H1 (cell line): Measurements from ENCODE around the gene TSC2. TPM values are rescaled to one million over a fixed set of nuclear protein-coding genes. Genes with fewer than 3 reads are reported as not detected.

Experiments
- CTCF ChIA-PET: fragments of 300-600 bp; sonication (Branson Sonifier 250); formaldehyde crosslinking; loops from one replicate; lab custom pipeline; 2021; ENCODE audit not compliant: partially characterized antibody; lab: Charles Lee
- POLR2A ChIA-PET: fragments of 300-600 bp; sonication (Branson Sonifier 250); formaldehyde crosslinking; loops from one replicate; lab custom pipeline; 2021; ENCODE audit warnings: inconsistent platforms; ENCODE audit not compliant: partially characterized antibody; lab: Charles Lee
- DNase-seq, 2 experiments: peaks; one replicate each; pipeline versions ENCODE4 v3.0.0 to v3.0.0-alpha.2; 2010 to 2022; ENCODE audit warnings: low spot score in 2 of 2, low read depth in 1 of 2, mixed read lengths in 1 of 2
- FAIRE-seq: peaks from 2 replicates; lab custom pipeline; 2011; peaks lifted over from hg19 to GRCh38; lab: Jason Lieb, UNC
- H2AFZ ChIP-seq: 2 replicates; pipeline ENCODE4 v1.8.1; 2012; ENCODE audit warnings: low read length, inconsistent platforms
- H2AK5ac ChIP-seq: 2 replicates; pipeline ENCODE4 v1.6.1; 2013; ENCODE audit warnings: low read depth, low read length
- H2BK120ac ChIP-seq: replicated peaks from 2 replicates; pipeline ENCODE3; 2013; ENCODE audit warnings: low read depth, low read length, inconsistent platforms
- H2BK12ac ChIP-seq: 2 replicates; pipeline ENCODE4 v1.6.1; 2013; ENCODE audit warnings: low read depth, low read length
- H2BK15ac ChIP-seq: 2 replicates; pipeline ENCODE4 v1.6.1; 2013; ENCODE audit warnings: low read length
- H2BK20ac ChIP-seq: 2 replicates; pipeline ENCODE4 v1.6.1; 2013; ENCODE audit warnings: low read length
- H2BK5ac ChIP-seq: 2 replicates; pipeline ENCODE4 v1.6.1; 2013; ENCODE audit warnings: low read depth, low read length
- H3K14ac ChIP-seq: 2 replicates; pipeline ENCODE4 v1.6.1; 2013; ENCODE audit warnings: inconsistent platforms; ENCODE audit not compliant: insufficient read length
- H3K18ac ChIP-seq: 2 replicates; pipeline ENCODE4 v1.6.1; 2013; ENCODE audit warnings: low read length; ENCODE audit errors: extremely low read depth
- H3K23ac ChIP-seq: 2 replicates; pipeline ENCODE4 v1.6.1; 2013; ENCODE audit warnings: inconsistent platforms; ENCODE audit not compliant: insufficient read length
- H3K23me2 ChIP-seq: 2 replicates; pipeline ENCODE4 v1.6.1; 2013; ENCODE audit warnings: low read depth, low read length
- H3K27ac ChIP-seq: 2 replicates; pipeline ENCODE4 v1.6.1; 2011; ENCODE audit warnings: low read depth, low read length, inconsistent platforms
- H3K27me3 ChIP-seq, 4 experiments: replicated peaks in 1 of 4; 1 replicate in 1 of 4; 2 replicates in 3 of 4; pipeline versions ENCODE4 v1.6.1 to v1.8.1; 2011 to 2013; ENCODE audit warnings: low read length in 3 of 4, mild to moderate bottlenecking in 3 of 4, inconsistent platforms in 2 of 4, mixed read lengths in 2 of 4, moderate library complexity in 1 of 4; ENCODE audit not compliant: control insufficient read depth in 3 of 4, insufficient read depth in 3 of 4; ENCODE audit errors: extremely low read depth in 1 of 4
- H3K36me3 ChIP-seq, 4 experiments: 2 replicates each; pipeline versions ENCODE4 v1.6.1 to v1.8.1; 2011 to 2013; ENCODE audit warnings: mild to moderate bottlenecking in 4 of 4, low read length in 3 of 4, moderate library complexity in 2 of 4, control low read depth in 1 of 4, inconsistent platforms in 1 of 4; ENCODE audit not compliant: insufficient read depth in 4 of 4, control insufficient read depth in 2 of 4
- H3K4ac ChIP-seq: replicated peaks from 2 replicates; pipeline ENCODE3; 2013; ENCODE audit warnings: low read length, low read depth, mixed read lengths, inconsistent platforms; ENCODE audit not compliant: insufficient read length
- H3K4me1 ChIP-seq, 4 experiments: replicated peaks in 1 of 4; 1 replicate in 1 of 4; 2 replicates in 3 of 4; pipeline versions ENCODE4 v1.6.1 to v1.8.1; 2011 to 2013; ENCODE audit warnings: low read length in 3 of 4, inconsistent platforms in 2 of 4, mixed read lengths in 1 of 4; ENCODE audit not compliant: insufficient read depth in 4 of 4, control insufficient read depth in 3 of 4
- H3K4me2 ChIP-seq, 2 experiments: 2 replicates each; pipeline versions ENCODE4 v1.6.1 to v1.8.1; 2011 to 2013; ENCODE audit warnings: low read depth in 2 of 2, low read length in 2 of 2, control low read depth in 1 of 2, inconsistent platforms in 1 of 2, mild to moderate bottlenecking in 1 of 2; ENCODE audit not compliant: insufficient read depth in 1 of 2
- H3K4me3 ChIP-seq, 4 experiments: fragments of 200-600, 300-600 bp in 1 of 4; sonication (generic), shearing (Covaris generic), sonication (Bioruptor Twin) in 1 of 4; 2 replicates each; pipeline versions ENCODE4 v1.5.1 to v1.8.1; 2011 to 2016; ENCODE audit warnings: low read length in 4 of 4, low read depth in 3 of 4, control low read depth in 2 of 4, inconsistent platforms in 2 of 4, mild to moderate bottlenecking in 2 of 4, mixed read lengths in 1 of 4, moderate library complexity in 1 of 4; ENCODE audit not compliant: insufficient read depth in 2 of 4; ENCODE audit errors: extremely low read depth in 1 of 4
- H3K56ac ChIP-seq: replicated peaks from 2 replicates; pipeline ENCODE3; 2013; ENCODE audit warnings: low read depth, mild to moderate bottlenecking, mixed read lengths, low read length, inconsistent platforms; ENCODE audit not compliant: insufficient read length
- H3K79me1 ChIP-seq: 2 replicates; pipeline ENCODE4 v1.6.1; 2013; ENCODE audit warnings: low read depth, low read length, control low read depth
- H3K79me2 ChIP-seq, 2 experiments: 2 replicates each; pipeline versions ENCODE4 v1.6.1 to v1.8.1; 2012 to 2013; ENCODE audit warnings: low read length in 2 of 2, mild to moderate bottlenecking in 2 of 2, inconsistent platforms in 1 of 2; ENCODE audit not compliant: insufficient read depth in 2 of 2, control insufficient read depth in 1 of 2
- H3K9ac ChIP-seq, 4 experiments: replicated peaks in 1 of 4; 1 replicate in 1 of 4; 2 replicates in 3 of 4; pipeline versions ENCODE4 v1.6.1 to v1.8.1; 2011 to 2013; ENCODE audit warnings: low read depth in 3 of 4, low read length in 3 of 4, control low read depth in 2 of 4, mild to moderate bottlenecking in 2 of 4, moderate library complexity in 2 of 4, inconsistent platforms in 1 of 4; ENCODE audit errors: extremely low read depth in 1 of 4
- H3K9me3 ChIP-seq, 2 experiments: 2 replicates each; pipeline versions ENCODE4 v1.6.1 to v1.8.1; 2012 to 2013; ENCODE audit warnings: mild to moderate bottlenecking in 2 of 2, moderate library complexity in 2 of 2, control low read depth in 1 of 2, inconsistent platforms in 1 of 2, low read depth in 1 of 2, low read length in 1 of 2, mixed read lengths in 1 of 2; ENCODE audit not compliant: insufficient read depth in 2 of 2
- H4K20me1 ChIP-seq, 2 experiments: replicated peaks in 1 of 2; 2 replicates each; pipeline versions ENCODE3 to v1.8.1; 2011 to 2013; ENCODE audit warnings: inconsistent platforms in 2 of 2, low read length in 2 of 2, mild to moderate bottlenecking in 1 of 2; ENCODE audit not compliant: insufficient read depth in 2 of 2, control insufficient read depth in 1 of 2
- H4K5ac ChIP-seq: 2 replicates; pipeline ENCODE4 v1.6.1; 2013; ENCODE audit warnings: low read length, low read depth, mixed read lengths, inconsistent platforms; ENCODE audit not compliant: insufficient read length
- H4K8ac ChIP-seq: 2 replicates; pipeline ENCODE4 v1.8.0; 2013; ENCODE audit warnings: mild to moderate bottlenecking, moderate library complexity, low read length, inconsistent platforms; ENCODE audit not compliant: insufficient read depth; ENCODE audit errors: extremely low read depth
- H4K91ac ChIP-seq: replicated peaks from 2 replicates; pipeline ENCODE3; 2013; ENCODE audit warnings: low read length, mixed read lengths, inconsistent platforms; ENCODE audit not compliant: insufficient read length
- BCL11A ChIP-seq, 2 experiments: IDR thresholded peaks; one replicate each; pipeline ENCODE4 v1.6.1; 2011; ENCODE audit warnings: low read depth in 2 of 2, low read length in 2 of 2, mild to moderate bottlenecking in 2 of 2
- BRCA1 ChIP-seq: IDR thresholded peaks from 2 replicates; pipeline ENCODE4 v1.6.1; 2012; ENCODE audit warnings: low read depth, low read length, improper control_type of control experiment
- EGR1 ChIP-seq: IDR thresholded peaks from 2 replicates; pipeline ENCODE4 v1.6.1; 2011; ENCODE audit warnings: low read depth, low read length, borderline replicate concordance
- HDAC6 ChIP-seq: IDR thresholded peaks from one replicate; pipeline ENCODE4 v1.7.1; 2012; ENCODE audit warnings: low read depth, mild to moderate bottlenecking, inconsistent platforms, low read length, moderate library complexity
- KDM5A ChIP-seq: fragments of 200-600 bp; IDR thresholded peaks from 2 replicates; pipeline ENCODE4 v1.7.1; 2012; ENCODE audit warnings: mild to moderate bottlenecking, low read length, inconsistent platforms, mixed read lengths
- PHF8 ChIP-seq: fragments of 200-600 bp; sonication (generic); conservative IDR thresholded peaks from 2 replicates; pipeline ENCODE4 v1.7.1; 2012; ENCODE audit warnings: low read depth, mild to moderate bottlenecking, inconsistent platforms, low read length, moderate library complexity
- SIN3A ChIP-seq, 2 experiments: IDR thresholded peaks in 1 of 2; conservative IDR thresholded peaks in 1 of 2; 2 replicates each; pipeline ENCODE4 v1.6.1; 2011 to 2012; ENCODE audit warnings: low read length in 2 of 2, improper control_type of control experiment in 1 of 2, low read depth in 1 of 2, mild to moderate bottlenecking in 1 of 2
- SIX5 ChIP-seq: IDR thresholded peaks from 2 replicates; pipeline ENCODE4 v1.6.1; 2011; ENCODE audit warnings: mild to moderate bottlenecking, low read depth, low read length
- TEAD4 ChIP-seq: IDR thresholded peaks from 2 replicates; pipeline ENCODE4 v1.6.1; 2012; ENCODE audit warnings: low read depth, low read length, inconsistent platforms, mixed read lengths
- WGBS, 2 experiments: shearing (Covaris generic) in 1 of 2; methylation state at CpG; one replicate each; pipeline versions ENCODE4 v1.1.6 to v1.1.7; 2013 to 2015; ENCODE audit warnings: low lambda C conversion rate in 2 of 2, mixed read lengths in 2 of 2, inconsistent platforms in 1 of 2, low coverage in 1 of 2, missing lambda C conversion rate in 1 of 2; ENCODE audit not compliant: insufficient replicate concordance in 2 of 2, insufficient coverage in 1 of 2, insufficient read length in 1 of 2; ENCODE audit errors: extremely low coverage in 1 of 2, missing lambda C conversion rate in 1 of 2; 5-methylcytosine and 5-hydroxymethylcytosine counted together
- polyA plus RNA-seq, 7 experiments: library from polyadenylated mRNA; depleted of rRNA in 3 of 7; stranded (reverse) in 5 of 7; unstranded in 2 of 7; fragments of >200 nt in 5 of 7; fragments of 200-250 nt in 2 of 7; gene quantifications; 1 replicate in 5 of 7; 2 replicates in 1 of 7; 4 replicates in 1 of 7; pipeline versions ENCODE4 v1.2.1 to v1.2.3, GENCODE V29; 2011 to 2013; ENCODE audit warnings: missing spikeins in 2 of 7, mixed read lengths in 2 of 7
- total RNA-seq: library from RNA; stranded (reverse); fragmentation: NEBNext Ultra II Directional; extraction: Animal tissue kit (Norgen Biotek cat#: 25700); gene quantifications from 2 replicates; pipeline ENCODE4 v1.2.1, GENCODE V29; 2021
- TF ChIP-seq, protein P1 (sequence below): IDR thresholded peaks from 2 replicates; pipeline ENCODE4 v1.6.1; 2012; ENCODE audit warnings: low read length, inconsistent platforms
- TF ChIP-seq, protein P2 (sequence below): IDR thresholded peaks from 2 replicates; pipeline ENCODE4 v1.6.1; 2012; ENCODE audit warnings: inconsistent platforms

Gene TSC2
- total and polyA plus RNA-seq, 2 of the 8 experiments (the other 6 are each of a cell fraction or from before 2014, with no cell fraction given), result 65.9 to 96.6 TPM

GRCh38 chr16:2092866-2093265 is 45.1 kb downstream of the TSC2 start:
- POLR2A ChIA-PET, result interaction anchor here (1.0 to 6.9 kb wide), 6 partner anchors 14 to 310 kb away, joined by 3 to 54 read pairs (median 8); partner anchors contain the start of genes NUBP2, SPSB3 and TRAF7
- peaks cover 0 to 12% (median 9%) of the 10 kb centered on the region in 4 experiments; a peak in 5 of 7 replicates for H3K4me1 ChIP-seq
- no peak for DNase-seq
- H3K9ac ChIP-seq, result no peak overlapping the region
- H2BK5ac ChIP-seq, result no peak overlapping the region
- no peak overlapping the region for H3K23ac ChIP-seq
- no peak overlapping the region for H3K4me3 ChIP-seq
- H3K14ac ChIP-seq, result no peak overlapping the region
- H3K36me3 ChIP-seq, result peaks cover 0 to 16% (median 0%) of the 10 kb centered on the region in 4 experiments; a peak in 2 of 8 replicates
- no peak overlapping the region for H2AFZ ChIP-seq
- no peak overlapping the region for H2BK12ac ChIP-seq
- H2BK15ac ChIP-seq, result 0 out of 2 replicates have a peak overlapping the region, but pooled peaks have one; percentile 3
- no peak overlapping the region for H3K27ac ChIP-seq
- H3K4ac ChIP-seq, result no peak overlapping the region
- H2AK5ac ChIP-seq, result no peak overlapping the region
- no peak overlapping the region for H4K91ac ChIP-seq
- no peak overlapping the region for H3K56ac ChIP-seq
- TF ChIP-seq BRCA1 (no peak), SIN3A (conservative IDR thresholded peaks at IDR 0.05 in 1 of 2, IDR thresholded peaks at IDR 0.05 in 1 of 2; ENCODE audit: low read depth in 1 of 2, low read length in 2 of 2) (no peak), SIX5 (no peak), BCL11A (IDR thresholded peaks at IDR 0.05; ENCODE audit: low read depth in 2 of 2, low read length in 2 of 2) (no peak), PHF8 (no peak), EGR1 (no peak), HDAC6 (no peak), KDM5A (no peak), TEAD4 (no peak)
- TF ChIP-seq, protein P1, sequence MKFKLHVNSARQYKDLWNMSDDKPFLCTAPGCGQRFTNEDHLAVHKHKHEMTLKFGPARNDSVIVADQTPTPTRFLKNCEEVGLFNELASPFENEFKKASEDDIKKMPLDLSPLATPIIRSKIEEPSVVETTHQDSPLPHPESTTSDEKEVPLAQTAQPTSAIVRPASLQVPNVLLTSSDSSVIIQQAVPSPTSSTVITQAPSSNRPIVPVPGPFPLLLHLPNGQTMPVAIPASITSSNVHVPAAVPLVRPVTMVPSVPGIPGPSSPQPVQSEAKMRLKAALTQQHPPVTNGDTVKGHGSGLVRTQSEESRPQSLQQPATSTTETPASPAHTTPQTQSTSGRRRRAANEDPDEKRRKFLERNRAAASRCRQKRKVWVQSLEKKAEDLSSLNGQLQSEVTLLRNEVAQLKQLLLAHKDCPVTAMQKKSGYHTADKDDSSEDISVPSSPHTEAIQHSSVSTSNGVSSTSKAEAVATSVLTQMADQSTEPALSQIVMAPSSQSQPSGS, result no peak
- TF ChIP-seq, protein P2, sequence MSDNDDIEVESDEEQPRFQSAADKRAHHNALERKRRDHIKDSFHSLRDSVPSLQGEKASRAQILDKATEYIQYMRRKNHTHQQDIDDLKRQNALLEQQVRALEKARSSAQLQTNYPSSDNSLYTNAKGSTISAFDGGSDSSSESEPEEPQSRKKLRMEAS, result no peak
- no peaks in the 10 kb centered on the region for H3K79me2 ChIP-seq
- H3K23me2 ChIP-seq, result peaks cover 6% of the 10 kb centered on the region; the same call in 1 of the 2 replicates
- H3K18ac ChIP-seq, result no peak overlapping the region
- no peak overlapping the region for H2BK120ac ChIP-seq
- H3K4me2 ChIP-seq, result no peak overlapping the region
- H4K5ac ChIP-seq, result no peak overlapping the region
- H4K20me1 ChIP-seq, result peaks cover 8 to 17% of the 10 kb centered on the region in 2 experiments
- peak overlapping the region; percentile 68; the same call in 1 of the 2 replicates for H4K8ac ChIP-seq
- 94% methylated on average over 13 of the region's 13 CpGs; no CpG with 5 or more reads in 1 of the 2 experiments for WGBS, 2 experiments
- no peaks in the 10 kb centered on the region for H3K9me3 ChIP-seq
- no peaks in the 10 kb centered on the region for H3K79me1 ChIP-seq
- FAIRE-seq, result no peak
- no peak overlapping the region for H2BK20ac ChIP-seq
- CTCF ChIA-PET, result interaction anchor here (0.7 to 3.8 kb wide), 8 partner anchors 13 to 77 kb away, joined by 3 to 25 read pairs (median 4); no protein-coding TSS in a partner anchor
- no peaks in the 10 kb centered on the region for H3K27me3 ChIP-seq
